Stimulated activated CD4-positive, alpha-beta T cell treated with anti-CD3 and anti-CD28 coated beads, Interleukin-1b, Interleukin-23, amount 100 ng/mL, for 4 hours (primary cell): ENCODE results near the gene TOPAZ1.

Experiments
- DNase-seq, 2 donors: peaks; one replicate each; pipeline ENCODE4 v3.0.0-alpha.2; 2020; ENCODE audit warnings: low read depth in 2 of 2

TOPAZ1 gene

GRCh38 chr3:44241706-44242105 is at the start of gene TOPAZ1:
Gene TOPAZ1, plus strand, starts transcription at chr3:44241886. Its CDS starts 168 bp downstream, at chr3:44242054.
- no peak for DNase-seq

- DNase-seq, result peak; percentile 37 to 62
These were observed 43.1 kb upstream of the TOPAZ1 start for GRCh38 chr3:44198284-44199269.

GRCh38 chr3:44206261-44206660 is 35.4 kb upstream of the TOPAZ1 start:
- no peak for DNase-seq

GRCh38 chr3:44206862-44207652 is 34.6 kb upstream of the TOPAZ1 start:
- no peak for DNase-seq

GRCh38 chr3:44208086-44208485 is 33.6 kb upstream of the TOPAZ1 start:
- DNase-seq, result no peak

GRCh38 chr3:44208568-44208967 is 33.1 kb upstream of the TOPAZ1 start:
- DNase-seq, result no peak

GRCh38 chr3:44210967-44211366 is 30.7 kb upstream of the TOPAZ1 start:
- DNase-seq, result no peak

- DNase-seq, result no peak
These were observed 19.3 kb upstream of the TOPAZ1 start for GRCh38 chr3:44222337-44222736.

GRCh38 chr3:44223299-44223698 is 18.4 kb upstream of the TOPAZ1 start:
- DNase-seq, result no peak

GRCh38 chr3:44224131-44224530 is 17.6 kb upstream of the TOPAZ1 start:
- no peak for DNase-seq

- DNase-seq, result no peak
These were observed 15.1 kb upstream of the TOPAZ1 start for GRCh38 chr3:44226573-44226972.

- DNase-seq, result no peak
These were observed 14.1 kb upstream of the TOPAZ1 start for GRCh38 chr3:44227632-44228031.

- no peak for DNase-seq
These were observed 12.8 kb upstream of the TOPAZ1 start for GRCh38 chr3:44228900-44229299.

- DNase-seq, result no peak
These were observed 9.3 kb upstream of the TOPAZ1 start for GRCh38 chr3:44232407-44232806.

GRCh38 chr3:44234648-44235268 is 6.9 kb upstream of the TOPAZ1 start:
- no peak for DNase-seq

- DNase-seq, result peak; percentile 19 to 49
These were observed 5.8 kb upstream of the TOPAZ1 start for GRCh38 chr3:44235604-44236484.

GRCh38 chr3:44236485-44236908 is 5.2 kb upstream of the TOPAZ1 start:
- no peak for DNase-seq

- DNase-seq, result no peak
These were observed 4.5 kb upstream of the TOPAZ1 start for GRCh38 chr3:44237161-44237560.

- no peak for DNase-seq
These were observed 4.0 kb upstream of the TOPAZ1 start for GRCh38 chr3:44237665-44238064.

- DNase-seq, result no peak
These were observed 2.8 kb upstream of the TOPAZ1 start for GRCh38 chr3:44238889-44239288.

- no peak for DNase-seq
These were observed 1.6 kb upstream of the TOPAZ1 start for GRCh38 chr3:44240061-44240460.
